Parathyroid adenoma (tissue), 2 donors: ENCODE measurements around the gene C14orf180.

Experiments used
- H2AFZ ChIP-seq: fragments of 300-600 bp; sonication (generic); one replicate; pipeline ENCODE4 v1.7.0; 2017; ENCODE audit warnings: antibody characterized with exemption, mild to moderate bottlenecking
- H3K27ac ChIP-seq: fragments of 300-600 bp; sonication (generic); one replicate; pipeline ENCODE4 v1.7.0; 2017
- H3K27me3 ChIP-seq: fragments of 300-600 bp; sonication (generic); one replicate; pipeline ENCODE4 v1.7.0; 2017; ENCODE audit warnings: low read length; ENCODE audit not compliant: control insufficient read depth, insufficient read depth
- H3K36me3 ChIP-seq: fragments of 300-600 bp; sonication (generic); one replicate; pipeline ENCODE4 v1.7.0; 2017; ENCODE audit warnings: low read length; ENCODE audit not compliant: control insufficient read depth, insufficient read depth
- H3K4me1 ChIP-seq: fragments of 300-600 bp; sonication (generic); one replicate; pipeline ENCODE4 v1.7.0; 2017; ENCODE audit warnings: control low read depth
- H3K4me2 ChIP-seq: fragments of 300-600 bp; sonication (generic); one replicate; pipeline ENCODE4 v1.7.0; 2017; ENCODE audit warnings: low read length
- H3K4me3 ChIP-seq: fragments of 300-600 bp; sonication (generic); one replicate; pipeline ENCODE4 v1.7.0; 2017; ENCODE audit warnings: low read depth, low read length
- H3K79me2 ChIP-seq: fragments of 300-600 bp; sonication (generic); one replicate; pipeline ENCODE4 v1.7.0; 2017; ENCODE audit warnings: control low read depth
- H3K9ac ChIP-seq: fragments of 300-600 bp; sonication (generic); one replicate; pipeline ENCODE4 v1.7.0; 2017; ENCODE audit warnings: mild to moderate bottlenecking
- H3K9me3 ChIP-seq: fragments of 300-600 bp; sonication (generic); one replicate; pipeline ENCODE4 v1.7.0; 2017; ENCODE audit warnings: low read length; ENCODE audit not compliant: control insufficient read depth
- CTCF ChIP-seq: fragments of 300-600 bp; sonication (generic); IDR thresholded peaks from one replicate; pipeline ENCODE4 v1.7.0; 2017; ENCODE audit warnings: antibody characterized with exemption, mild to moderate bottlenecking
- donor health status: primary hyperparathyroidism.

The C14orf180 gene

GRCh38 chr14:104637546-104638003 lies 58.0 kb downstream of the C14orf180 start:
- Histone ChIP-seq H3K4me1 (no peaks in the 10 kb centered on the region), H3K27me3 (no peaks in the 10 kb centered on the region)

GRCh38 chr14:104638190-104638589 lies 58.6 kb downstream of the C14orf180 start:
- Histone ChIP-seq H3K9me3 (no peaks in the 10 kb centered on the region), H3K4me2 (no peak overlapping the region), H2AFZ (no peak overlapping the region), H3K4me1 (no peaks in the 10 kb centered on the region), H3K27me3 (no peaks in the 10 kb centered on the region), H3K27ac (no peak overlapping the region), H3K9ac (no peak overlapping the region), H3K79me2 (no peaks in the 10 kb centered on the region), H3K4me3 (no peak overlapping the region), H3K36me3 (no peaks in the 10 kb centered on the region)
- no peak for TF ChIP-seq CTCF

More at GRCh38 chr14:104637546-104638003, 58.0 kb downstream of the C14orf180 start:
- Histone ChIP-seq H3K79me2 (no peaks in the 10 kb centered on the region), H3K36me3 (no peaks in the 10 kb centered on the region), H3K4me3 (no peak overlapping the region), H3K9ac (no peak overlapping the region), H2AFZ (no peak overlapping the region), H3K27ac (no peak overlapping the region), H3K9me3 (no peaks in the 10 kb centered on the region), H3K4me2 (no peak overlapping the region)
- TF ChIP-seq CTCF = no peak

- no peak overlapping the region for H3K27ac ChIP-seq
- no peak for TF ChIP-seq CTCF
- H3K27me3 ChIP-seq = no peaks in the 10 kb centered on the region
These were observed 59.4 kb downstream of the C14orf180 start for GRCh38 chr14:104638927-104639450.

GRCh38 chr14:104639471-104639870 lies 59.9 kb downstream of the C14orf180 start:
- no peak overlapping the region for H3K4me3 ChIP-seq
- no peaks in the 10 kb centered on the region for H3K9me3 ChIP-seq
- H2AFZ ChIP-seq = no peak overlapping the region
- no peak overlapping the region for H3K27ac ChIP-seq
- no peak overlapping the region for H3K9ac ChIP-seq
- no peaks in the 10 kb centered on the region for H3K4me1 ChIP-seq
- H3K36me3 ChIP-seq = no peaks in the 10 kb centered on the region
- no peak overlapping the region for H3K4me2 ChIP-seq
- no peaks in the 10 kb centered on the region for H3K79me2 ChIP-seq
- no peak for TF ChIP-seq CTCF
- H3K27me3 ChIP-seq = no peaks in the 10 kb centered on the region

More at GRCh38 chr14:104638927-104639450, 59.4 kb downstream of the C14orf180 start:
- no peaks in the 10 kb centered on the region for H3K9me3 ChIP-seq
- no peak overlapping the region for H3K4me3 ChIP-seq
- no peaks in the 10 kb centered on the region for H3K4me1 ChIP-seq
- H2AFZ ChIP-seq = no peak overlapping the region
- H3K9ac ChIP-seq = no peak overlapping the region
- H3K4me2 ChIP-seq = no peak overlapping the region
- H3K79me2 ChIP-seq = no peaks in the 10 kb centered on the region
- H3K36me3 ChIP-seq = no peaks in the 10 kb centered on the region
